Measurements from ENCODE around the gene AXIN1.

Gene AXIN1

DNA sequence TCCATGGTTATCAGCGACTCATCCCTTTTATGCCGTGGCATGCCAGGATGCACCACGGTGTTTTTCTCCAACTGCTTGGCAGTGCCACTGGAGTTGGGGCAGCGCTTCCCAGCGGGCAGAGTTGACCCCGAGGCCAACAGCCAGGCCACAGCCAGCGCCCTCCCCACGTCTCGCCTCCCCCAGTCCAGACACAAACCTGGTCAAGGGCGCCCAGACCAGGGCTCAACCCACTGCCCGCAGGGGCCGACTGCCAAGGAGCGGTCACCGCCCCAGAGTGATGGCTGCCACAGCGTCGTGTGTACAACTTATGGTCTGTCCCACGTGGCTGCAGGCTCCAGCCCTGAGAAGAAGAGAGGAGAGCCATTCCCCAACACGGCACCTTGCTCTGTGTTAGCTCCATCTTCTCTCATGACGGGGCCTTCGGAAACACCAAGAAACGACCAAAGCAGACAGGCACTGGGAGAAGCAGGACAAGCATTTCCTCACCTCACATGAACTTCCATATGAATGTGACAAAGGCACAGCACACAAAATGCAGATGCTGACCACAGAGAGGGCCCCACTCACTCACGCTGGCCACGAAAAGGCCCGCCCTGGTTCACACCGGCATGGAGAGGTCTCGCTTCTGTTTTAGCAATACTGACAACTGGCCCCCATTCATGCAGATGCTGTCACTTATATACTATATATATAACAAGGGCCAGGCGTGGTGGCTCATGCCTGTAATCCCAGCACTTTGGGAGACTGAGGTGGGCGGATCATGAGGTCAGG is 27.0 kb downstream of the AXIN1 start:
- no peak for DNase-seq

GRCh38 chr16:324451-325334 is 27.8 kb downstream of the AXIN1 start:
- DNase-seq = peak; percentile 82

GRCh38 chr16:324201-324450 is 28.4 kb downstream of the AXIN1 start:
- DNase-seq = no peak

GRCh38 chr16:322476-323143 is 29.9 kb downstream of the AXIN1 start:
- no peak for DNase-seq

DNA sequence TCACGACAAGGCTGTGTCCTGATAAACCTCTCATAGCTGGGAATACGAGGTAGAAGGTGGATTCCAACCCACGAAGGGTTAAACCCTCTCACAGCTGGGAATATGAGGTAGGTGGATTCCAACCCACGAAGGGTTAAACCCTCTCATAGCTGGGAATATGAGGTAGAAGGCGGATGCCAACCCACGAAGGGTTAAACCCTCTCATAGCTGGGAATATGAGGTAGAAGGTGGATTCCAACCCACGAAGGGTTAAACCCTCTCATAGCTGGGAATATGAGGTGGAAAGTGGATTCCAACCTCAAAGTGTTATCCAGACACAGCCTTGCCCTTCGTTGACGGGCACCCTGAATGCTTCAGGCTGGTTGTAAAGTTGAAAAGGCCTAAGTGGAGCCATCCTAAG is 31.0 kb downstream of the AXIN1 start:
- DNase-seq = no peak

GRCh38 chr16:320206-320605 is 32.3 kb downstream of the AXIN1 start:
- DNase-seq = no peak

DNA sequence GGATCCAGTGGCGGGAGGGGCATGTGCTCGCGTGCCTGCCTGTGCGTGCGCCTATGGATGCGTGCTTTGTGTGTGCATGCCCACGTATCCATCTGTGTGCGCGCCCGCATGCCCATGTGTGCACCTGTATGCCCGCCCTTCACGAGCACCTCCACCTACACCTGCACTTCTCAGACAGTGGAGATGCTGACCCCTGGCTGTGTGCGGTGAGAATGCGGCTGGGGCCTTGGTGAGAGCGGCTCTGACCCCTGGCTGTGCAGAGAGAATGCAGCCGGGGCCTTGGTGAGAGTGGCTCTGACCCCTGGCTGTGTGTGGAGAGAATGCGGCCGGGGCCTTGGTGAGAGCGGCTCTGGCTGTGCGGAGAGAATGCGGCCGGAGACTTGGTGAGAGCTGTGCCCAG is 33.9 kb downstream of the AXIN1 start:
- peak; percentile 35 for DNase-seq

DNA sequence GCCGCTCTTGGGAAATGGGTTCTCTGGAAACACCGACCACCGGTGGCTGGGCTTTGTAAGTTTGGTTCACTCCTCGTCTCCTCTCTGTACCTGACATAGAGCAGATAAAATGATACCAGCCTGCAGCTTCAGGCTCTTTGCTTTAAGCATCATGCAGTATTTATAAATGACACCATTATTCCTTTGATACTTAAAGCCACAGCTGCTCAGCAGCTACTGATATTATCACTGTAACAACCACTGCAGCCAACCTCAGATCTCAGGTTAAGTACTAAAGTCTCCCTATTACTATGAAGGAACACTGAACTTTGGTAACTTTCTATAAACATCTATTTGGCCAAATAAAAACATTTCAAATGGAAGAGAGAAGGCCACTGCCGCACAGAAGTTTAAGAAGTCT is 34.9 kb downstream of the AXIN1 start:
- DNase-seq = no peak

DNA sequence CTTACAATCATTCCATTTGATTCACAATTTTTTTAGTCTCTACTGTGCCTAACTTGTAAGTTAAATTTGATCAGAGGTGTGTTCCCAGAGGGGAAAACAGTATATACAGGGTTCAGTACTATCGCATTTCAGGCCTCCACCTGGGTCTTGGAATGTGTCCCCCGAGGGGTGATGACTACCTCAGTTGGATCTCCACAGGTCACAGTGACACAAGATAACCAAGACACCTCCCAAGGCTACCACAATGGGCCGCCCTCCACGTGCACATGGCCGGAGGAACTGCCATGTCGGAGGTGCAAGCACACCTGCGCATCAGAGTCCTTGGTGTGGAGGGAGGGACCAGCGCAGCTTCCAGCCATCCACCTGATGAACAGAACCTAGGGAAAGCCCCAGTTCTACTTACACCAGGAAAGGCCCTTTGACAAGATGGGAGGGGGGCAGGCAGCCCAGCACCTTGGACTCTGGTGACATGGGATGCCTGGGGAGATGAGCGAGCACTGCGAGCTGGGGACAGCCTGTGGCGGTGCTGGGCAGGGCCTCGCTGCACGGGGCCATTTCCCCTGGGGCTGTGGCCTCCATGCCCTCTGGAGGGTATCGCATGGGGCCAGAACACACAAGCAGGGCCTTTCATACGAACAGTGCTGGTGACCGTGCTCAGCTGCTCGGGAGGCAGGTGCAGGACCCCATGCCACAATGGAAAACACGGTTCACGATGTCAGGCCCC is 35.6 kb downstream of the AXIN1 start:
- no peak for DNase-seq

- no peak for DNase-seq
These were observed 37.7 kb downstream of the AXIN1 start for GRCh38 chr16:314795-315299.

- no peak for DNase-seq
These were observed 38.2 kb downstream of the AXIN1 start for GRCh38 chr16:314351-314750.

- DNase-seq = no peak
These were observed 40.8 kb downstream of the AXIN1 start for GRCh38 chr16:311725-312124.

DNA sequence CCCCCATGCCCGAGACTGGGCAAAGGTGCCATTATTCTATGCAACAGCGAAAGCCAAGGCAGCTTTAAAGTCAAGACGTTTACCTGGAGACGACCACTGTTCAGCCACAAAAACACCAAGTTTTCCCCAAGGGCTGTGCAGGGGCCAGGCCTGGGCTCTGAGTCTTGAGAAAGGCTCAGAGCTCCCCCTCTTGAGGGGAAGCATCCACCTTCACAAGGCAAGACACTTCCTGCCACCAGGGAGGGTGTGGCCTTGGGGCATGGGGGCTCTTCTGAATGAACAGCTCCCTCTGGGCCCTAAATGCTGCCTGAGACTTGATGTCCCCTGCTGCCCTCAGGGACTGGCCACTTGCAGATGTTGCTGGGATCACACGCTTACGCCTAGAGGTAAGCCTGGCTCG is 43.0 kb downstream of the AXIN1 start:
- no peak for DNase-seq

- DNase-seq = no peak
These were observed 44.7 kb downstream of the AXIN1 start for GRCh38 chr16:307691-308312.

DNA sequence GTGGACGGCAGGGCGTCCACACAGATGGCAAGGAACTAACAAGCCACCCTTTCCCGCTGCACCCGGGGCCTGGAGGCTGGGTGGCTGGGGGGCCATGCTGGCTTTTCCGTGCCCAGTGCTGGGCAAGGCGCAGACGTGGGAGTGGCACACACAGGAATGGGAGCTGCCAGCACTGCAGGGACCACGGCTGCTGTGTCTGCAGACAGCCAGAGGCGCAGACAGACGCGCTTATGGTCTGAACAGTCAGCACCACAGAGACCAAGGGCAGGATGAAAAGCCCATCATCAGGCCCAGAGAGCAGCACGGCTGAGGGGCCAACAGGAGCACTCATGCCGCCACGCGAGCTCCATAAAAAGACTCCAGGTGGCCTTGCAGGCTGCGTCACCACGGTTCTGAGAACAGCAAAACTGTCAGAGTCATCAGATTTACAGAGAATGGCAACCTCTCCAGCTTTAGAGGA is 45.6 kb downstream of the AXIN1 start:
- no peak for DNase-seq

DNA sequence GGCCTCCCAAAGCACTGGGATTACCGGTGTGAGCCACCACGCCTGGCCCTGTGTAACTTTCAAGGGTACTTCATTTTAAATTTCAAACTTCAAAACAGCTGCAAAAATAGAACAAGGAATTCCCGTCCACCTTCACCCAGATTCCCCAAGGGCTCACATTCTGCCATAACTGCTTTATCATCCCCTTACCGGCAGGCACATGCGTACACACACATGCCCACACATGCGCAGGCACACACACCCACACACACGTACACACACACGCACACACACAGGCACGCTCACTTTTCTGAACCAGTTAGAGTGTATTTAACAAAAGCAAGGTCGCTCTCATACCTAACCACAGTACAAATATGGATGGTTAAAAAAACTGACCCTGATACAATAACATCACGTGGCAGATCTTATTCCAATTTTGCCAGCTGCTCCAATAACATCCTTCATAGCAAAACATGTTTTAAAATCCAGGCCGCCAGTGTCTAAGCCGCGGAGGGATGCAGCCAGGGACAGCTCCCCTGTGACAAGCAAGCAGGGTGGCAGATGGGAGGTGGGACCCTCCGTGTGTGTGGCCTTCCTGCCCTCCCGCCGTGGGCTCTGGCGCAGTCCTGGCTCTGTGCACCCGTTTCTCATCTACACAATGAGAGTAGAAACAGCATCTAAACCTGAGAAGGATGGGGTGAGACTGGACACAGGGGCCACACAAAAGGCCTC is 46.5 kb downstream of the AXIN1 start:
- DNase-seq = no peak

- DNase-seq = no peak
These were observed 48.6 kb downstream of the AXIN1 start for GRCh38 chr16:303760-304505.

DNA sequence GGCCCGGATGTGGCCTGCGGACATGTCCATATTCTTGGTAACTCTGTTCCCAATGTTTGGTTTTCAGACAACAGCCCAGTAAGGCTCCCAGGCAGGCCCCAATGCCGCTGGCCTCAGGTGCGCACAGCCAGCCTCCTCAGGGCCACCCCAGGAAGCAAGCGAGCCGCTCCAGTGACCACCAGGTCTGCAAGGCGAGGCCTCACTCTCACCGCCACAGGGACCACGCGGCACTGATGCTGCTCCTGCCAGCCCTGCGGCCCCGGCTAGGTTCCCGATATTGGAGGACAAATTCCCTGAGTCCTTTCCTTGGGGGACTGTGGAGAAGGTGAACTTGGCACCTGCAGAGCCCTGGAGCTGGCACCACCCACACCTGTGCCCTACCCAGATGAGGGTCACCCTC is 50.6 kb downstream of the AXIN1 start:
- no peak for DNase-seq

- no peak for DNase-seq
These were observed 51.3 kb downstream of the AXIN1 start for GRCh38 chr16:301235-301634.

DNA sequence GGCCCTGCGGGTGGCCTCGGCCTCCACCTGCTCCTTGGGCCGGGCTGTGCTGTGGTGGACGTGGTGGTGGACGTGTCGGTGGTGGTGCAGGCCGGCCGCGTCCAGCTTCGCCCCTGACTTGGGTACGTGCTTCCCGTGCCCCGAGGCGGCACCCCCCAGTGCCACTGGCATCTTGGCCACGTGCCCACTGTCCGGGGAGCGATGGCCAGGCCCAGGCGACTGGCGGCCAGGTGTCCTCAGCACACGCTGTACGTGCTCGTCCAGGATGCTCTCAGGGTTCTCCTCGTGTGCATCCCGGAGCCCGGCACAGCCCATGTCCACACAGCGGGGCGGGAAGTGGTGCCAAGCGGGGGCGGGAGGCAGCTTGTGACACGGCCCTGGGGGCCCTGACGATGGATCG is 54.7 kb downstream of the AXIN1 start:
- no peak for DNase-seq
